ENCODE results near the gene RTP3.
A peak's percentile ranks its signal among the peaks of the same experiment; 100 is the strongest.
"Not testable (repeated sequence)": the region's sequence is repeated elsewhere in the genome, so short reads cannot be mapped to it uniquely, and the experiment has no call there.

The RTP3 gene

DNA sequence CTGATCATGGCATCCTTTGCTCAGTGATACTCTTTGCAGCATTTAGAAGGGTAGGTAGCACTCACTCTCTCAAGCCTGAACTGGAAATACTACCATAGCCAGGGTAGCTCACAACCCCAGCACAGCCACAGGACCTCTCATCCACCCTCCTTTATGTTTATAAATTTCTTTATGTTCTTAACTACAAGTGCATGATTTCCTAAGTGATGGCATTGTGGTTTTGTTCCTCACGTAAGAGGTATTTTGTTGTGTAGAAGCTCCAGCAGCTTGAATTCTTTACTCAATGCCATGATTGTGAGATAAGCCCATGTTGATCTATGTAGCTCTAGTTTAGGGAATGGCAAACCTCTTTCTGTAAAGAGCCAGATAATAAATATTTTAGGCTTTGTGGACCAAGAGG, 7.9 kb upstream of the RTP3 start:
- DNase-seq (ENCODE audit: extremely low spot score, insufficient read length, low read depth) = no peak
- no peak for FAIRE-seq

DNA sequence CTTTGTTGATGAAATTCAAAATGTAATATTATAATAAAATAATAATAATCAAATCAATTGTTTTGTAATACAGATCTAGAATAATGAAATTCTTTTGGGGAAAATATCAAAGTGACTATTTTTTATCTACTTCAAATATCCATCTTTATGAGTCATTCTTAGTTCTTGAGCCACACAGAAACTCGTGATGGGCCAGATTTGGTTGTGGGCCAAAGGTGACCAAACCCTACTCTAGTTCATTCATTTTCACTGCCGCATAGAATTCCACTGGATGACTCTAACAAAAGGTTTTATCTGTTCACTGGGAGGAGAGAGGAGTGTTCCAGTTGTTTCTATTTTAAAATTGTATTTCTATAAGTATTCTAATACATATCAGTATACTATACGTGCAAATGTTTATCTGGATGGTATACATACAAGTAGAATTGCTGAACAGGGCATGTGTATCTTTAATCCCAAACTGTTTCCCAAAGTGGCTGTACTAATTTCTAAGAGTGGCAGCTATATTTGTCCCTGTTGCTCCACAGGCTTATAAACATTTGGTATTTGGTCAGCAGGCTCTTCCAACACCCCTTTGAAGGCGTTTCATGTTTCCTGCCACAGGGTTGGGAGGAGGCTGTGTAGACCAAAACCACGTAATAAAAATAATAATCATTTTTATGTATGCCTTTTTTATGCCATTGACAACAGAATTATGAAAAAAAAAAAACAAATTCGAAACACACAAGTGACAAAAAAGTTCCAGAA, 7.3 kb upstream of the RTP3 start:
- no peak for FAIRE-seq
- DNase-seq (ENCODE audit: extremely low spot score, insufficient read length, low read depth) = no peak

DNA sequence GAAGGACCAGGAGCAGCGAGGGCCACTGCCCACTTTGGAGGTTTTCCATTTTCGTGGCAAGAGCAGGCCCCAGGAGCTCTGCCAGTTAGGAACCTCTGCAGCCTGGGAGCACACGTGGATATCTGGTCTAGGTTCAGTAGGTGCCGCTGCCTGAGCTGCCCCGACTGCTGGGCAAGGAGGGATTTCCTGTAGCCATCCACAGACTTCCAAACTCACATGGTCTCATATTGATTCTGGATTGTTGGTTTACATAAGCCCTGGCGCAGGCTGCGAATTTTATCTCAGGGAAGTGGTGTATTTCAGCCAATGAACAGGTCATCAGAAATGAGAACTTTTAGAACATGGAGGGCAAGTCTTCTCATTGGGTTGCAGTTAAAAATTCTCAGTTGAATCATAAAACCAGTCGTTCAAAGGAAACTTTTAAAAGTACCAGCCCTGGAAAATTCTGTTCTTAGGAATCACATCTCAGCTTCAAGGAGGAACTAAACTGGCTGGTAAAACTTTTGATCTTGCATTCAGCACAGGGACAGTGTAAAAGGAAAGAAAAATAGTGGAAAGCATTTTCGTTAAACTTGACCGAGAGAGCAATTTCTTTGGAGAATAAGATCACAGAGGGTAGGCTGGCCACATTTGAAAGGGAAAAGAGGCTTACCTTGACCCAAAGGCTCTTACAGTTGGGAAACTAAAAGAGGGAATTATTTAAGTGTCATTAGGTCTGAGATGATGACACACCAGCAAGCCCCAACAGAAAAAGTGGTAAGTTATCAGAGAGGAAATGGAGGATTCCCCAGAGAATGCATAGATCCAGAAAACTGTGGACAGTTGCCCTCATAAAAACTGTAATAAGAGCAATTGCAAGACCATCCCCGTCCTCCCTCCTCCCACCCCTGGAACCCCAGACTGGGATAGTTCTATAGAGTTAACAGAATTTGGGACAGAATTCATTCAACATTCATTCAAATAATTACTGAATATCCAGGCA, 6.4 kb upstream of the RTP3 start:
- DNase-seq (ENCODE audit: extremely low spot score, insufficient read length, low read depth) (no peak), FAIRE-seq (no peak)

DNA sequence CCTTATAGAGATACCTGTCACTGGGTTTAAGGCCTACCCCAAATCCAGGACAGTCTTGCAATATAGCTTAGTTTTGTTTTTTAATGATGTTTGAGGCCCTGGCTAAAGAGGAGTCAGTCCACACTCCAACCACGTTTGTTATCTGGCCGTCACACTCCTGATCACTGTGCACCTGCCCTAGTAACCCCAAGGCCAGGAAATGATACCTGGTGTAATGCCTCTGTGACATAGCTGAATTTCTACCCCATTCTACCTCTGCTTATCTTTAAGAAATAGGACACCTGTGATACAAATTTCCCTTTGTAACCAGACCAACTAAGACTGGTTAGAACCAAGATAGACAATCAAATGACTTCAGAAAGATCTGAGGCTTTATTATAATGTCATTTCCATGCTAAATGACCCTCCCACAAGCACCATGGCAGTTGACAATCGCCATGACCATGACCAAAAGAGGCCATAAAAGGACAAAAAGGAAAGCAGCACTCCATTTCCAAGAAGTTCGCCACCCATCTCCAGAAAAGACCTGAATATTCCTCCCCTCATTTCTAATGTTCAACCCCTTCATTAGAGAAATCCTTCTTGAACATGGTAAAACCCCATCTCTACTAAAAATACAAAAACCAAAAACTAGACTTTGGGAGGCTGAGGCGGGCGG, 4.8 kb upstream of the RTP3 start:
- DNase-seq (ENCODE audit: extremely low spot score, insufficient read length, low read depth) (no peak), FAIRE-seq (no peak)

DNA sequence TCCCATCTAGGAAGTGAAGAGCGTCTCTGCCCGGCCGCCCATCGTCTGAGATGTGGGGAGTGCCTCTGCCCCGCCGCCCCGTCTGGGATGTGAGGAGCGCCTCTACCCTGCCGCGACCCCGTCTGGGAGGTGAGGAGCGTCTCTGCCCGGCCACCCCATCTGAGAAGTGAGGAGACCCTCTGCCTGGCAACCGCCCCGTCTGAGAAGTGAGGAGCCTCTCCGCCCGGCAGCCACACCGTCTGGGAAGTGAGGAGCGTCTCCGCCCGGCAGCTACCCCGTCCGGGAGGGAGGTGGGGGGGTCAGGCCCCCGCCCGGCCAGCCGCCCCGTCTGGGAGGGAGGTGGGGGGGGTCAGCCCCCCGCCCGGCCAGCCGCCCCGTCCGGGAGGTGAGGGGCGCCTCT, 3.3 kb upstream of the RTP3 start:
- FAIRE-seq; DNase-seq (ENCODE audit: extremely low spot score, insufficient read length, low read depth): not testable (repeated sequence)

DNA sequence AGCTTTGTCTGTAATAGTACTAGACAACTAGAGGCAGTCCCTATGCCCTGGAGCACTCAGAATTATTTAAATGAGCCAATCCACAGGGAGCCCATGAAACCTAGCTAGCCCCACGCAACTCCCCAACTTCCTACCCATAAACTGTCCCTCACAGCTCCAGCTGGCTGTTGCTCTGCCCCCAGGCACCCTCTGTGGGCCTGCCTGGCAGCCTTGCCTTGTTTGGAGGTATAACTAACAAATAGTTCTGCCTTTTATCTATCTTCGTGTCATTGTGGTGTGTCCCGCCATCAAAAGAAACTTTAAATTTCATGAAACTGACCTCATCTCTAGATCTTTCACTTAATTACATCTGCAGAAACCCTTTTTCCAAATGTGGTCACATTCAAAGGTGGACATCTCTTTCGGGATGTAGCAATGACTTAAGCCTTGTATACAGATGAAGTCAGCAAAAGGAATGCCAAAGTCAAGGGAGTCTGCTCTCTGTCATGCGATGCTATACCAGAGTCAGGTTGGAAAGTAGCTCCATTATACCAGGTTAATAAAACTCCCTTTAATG, 1.8 kb upstream of the RTP3 start:
- FAIRE-seq (no peak), DNase-seq (ENCODE audit: extremely low spot score, insufficient read length, low read depth) (no peak)

DNA sequence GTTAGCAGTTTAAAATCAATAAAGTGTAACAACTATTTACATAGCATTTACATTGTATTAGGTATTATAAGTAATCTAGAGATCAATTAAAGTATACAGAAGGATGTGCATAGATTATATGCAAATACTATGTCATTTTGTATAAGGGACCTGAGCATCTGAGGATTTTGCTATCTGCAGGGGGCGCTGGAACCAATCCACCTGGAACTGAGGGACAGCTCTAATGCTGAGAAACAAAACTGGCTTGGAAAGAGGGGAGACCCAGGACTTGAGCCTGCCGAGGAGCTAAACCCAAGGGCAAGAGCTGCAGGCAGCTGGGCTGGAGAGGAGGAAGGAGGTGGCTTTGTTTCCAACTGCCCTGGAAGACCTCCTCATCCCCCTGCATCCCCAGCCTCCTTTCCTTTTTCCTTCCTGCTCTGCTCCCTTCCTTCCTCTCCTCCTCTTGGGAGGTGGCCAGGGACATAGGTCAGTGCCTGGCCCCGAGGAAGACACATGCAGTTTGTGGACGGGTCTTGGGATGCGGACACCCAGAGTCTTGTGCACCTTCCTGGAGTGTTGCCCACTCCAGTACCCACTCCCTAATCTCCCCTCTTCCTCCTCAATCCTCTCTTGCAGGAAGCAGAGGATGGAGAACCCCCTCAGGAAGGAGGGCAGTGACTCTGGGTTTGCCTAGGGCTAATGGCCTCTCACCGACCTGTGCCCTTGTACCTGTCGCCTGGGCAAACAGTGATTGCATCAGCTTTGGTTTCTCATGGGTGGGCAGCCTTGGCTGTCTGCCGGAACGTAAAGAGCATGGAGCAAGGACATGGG, 825 bp upstream of the RTP3 start:
- DNase-seq (ENCODE audit: extremely low spot score, insufficient read length, low read depth) = no peak

DNA sequence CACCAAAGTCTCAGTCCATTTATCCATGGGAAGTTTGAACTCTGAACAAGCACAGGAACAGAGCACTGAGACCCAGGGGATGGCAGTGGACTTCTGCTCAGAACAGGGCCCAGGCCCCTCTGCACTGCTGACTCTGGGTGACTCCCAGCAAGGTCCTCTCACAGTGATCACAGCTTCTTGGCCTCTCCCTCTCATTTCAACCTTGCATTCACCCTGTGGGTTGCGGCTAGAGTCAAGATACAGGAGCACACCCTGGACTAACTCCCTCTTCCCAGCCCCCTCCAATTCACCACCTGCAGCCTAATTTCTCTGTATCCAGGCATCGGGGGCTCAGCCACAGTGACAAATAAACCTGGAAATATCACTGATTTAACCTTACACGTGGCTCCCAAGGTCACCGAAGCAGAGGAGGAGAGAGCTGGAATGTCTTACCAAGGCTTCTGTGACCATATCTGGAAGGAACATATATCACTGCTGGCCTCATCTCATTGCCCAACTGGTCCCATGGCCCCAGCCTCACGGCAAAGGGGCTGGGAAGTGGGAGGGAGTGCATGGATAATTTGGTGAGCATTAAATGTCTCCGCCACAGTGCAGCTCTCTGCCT, 1.2 kb downstream of the RTP3 start:
- DNase-seq (ENCODE audit: extremely low spot score, insufficient read length, low read depth) = no peak
- no peak for FAIRE-seq

More for the DNA sequence above, 825 bp upstream of the RTP3 start:
- no peak for FAIRE-seq

DNA sequence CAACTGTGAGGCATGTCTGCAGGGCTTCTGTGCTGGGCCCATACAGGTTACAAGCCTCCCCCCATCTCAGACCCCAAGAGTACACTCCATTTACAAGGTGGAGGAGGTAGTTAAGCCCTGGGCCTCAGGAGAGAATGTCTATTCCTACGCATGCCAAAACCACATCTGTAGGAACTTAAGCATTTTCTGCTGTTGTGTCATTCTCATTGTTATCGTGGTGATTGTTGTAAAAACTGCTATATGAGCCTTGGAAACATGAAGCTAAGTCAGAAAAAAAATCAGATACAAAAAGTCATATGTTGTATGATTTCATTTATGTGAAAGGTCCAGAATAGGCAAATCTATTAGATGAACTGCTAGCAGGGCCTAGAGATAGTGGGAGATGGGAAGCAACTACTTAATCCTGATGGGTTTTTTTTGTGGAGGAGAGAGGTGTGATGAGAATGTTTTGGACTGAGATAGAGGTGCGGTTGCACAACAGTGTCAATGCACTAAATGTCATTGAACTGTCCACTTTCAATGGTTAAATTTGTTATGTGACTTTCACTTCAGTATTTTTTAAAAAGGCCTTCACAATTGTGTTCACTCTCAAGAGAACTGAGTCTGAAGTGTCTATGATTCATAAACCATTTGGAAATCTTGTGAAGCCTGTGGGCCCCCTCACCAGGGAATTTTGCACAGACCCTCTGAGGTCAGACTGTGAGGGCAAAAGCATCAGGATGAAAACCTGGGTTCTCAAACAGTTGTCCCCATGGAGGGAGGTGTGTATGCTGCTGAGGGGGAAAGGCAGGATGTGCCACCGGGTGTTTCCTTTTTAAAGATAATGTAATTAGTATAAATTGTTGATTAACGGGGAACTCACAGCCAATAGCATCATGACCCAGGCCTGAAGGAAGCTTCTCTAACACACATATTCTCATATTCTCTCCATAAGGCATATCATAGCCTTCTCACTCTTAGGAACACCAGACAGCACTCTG, 3.2 kb downstream of the RTP3 start:
- peak; percentile 76 for FAIRE-seq
- no peak for DNase-seq (ENCODE audit: extremely low spot score, insufficient read length, low read depth)

DNA sequence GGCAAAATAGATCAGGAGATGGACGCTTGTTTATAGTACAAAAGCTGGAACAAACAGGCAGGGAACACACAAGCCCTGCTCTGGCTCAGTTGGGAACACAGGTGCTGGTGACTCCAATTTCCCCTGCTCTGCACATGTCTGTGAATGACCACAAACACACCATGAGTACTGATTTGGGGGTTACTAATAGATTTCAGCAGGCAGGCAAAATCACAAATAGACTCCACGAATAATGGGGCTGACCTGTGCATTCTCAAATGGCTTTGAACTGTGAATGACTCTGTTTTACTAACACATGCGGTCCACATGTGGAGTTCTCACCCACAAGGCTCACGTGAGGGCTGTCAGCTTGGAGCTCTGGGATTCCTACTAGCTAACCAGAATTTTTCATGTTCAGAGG, 3.9 kb downstream of the RTP3 start:
- FAIRE-seq (peak; percentile 18), DNase-seq (ENCODE audit: extremely low spot score, insufficient read length, low read depth) (no peak)

DNA sequence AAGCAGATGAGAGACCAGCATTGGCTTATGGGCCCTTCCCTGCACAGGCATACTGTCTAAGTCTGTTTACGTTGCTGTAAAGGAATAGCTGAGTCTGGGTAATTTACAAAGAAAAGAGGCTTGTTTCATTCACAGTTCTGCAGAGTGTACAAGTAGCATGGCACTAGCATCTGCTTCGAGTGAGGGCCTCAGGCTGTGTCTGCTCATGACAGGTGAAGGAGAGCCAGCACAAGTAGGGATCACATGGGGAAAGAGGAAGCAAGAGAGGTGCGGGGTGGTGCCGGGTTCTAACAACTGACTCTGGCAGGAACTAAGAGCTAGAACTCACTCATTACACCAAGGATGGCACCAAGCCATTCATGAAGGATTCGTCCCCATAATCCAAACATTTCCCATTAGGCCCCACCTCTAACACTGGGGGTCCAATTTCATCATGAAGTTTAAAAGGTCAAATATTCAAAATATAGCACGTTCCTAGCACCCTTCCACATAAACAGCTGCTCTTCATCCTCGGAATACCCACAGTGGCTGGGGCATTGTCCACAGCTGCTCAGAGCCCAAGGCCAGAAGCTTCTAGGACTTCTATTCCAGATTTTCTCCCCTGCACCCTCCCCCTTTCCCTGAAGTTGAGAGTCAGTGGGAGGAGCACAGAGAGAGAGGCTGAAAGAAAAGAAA, 5.6 kb downstream of the RTP3 start:
- DNase-seq (ENCODE audit: extremely low spot score, insufficient read length, low read depth) (no peak), FAIRE-seq (peak; percentile 58)

DNA sequence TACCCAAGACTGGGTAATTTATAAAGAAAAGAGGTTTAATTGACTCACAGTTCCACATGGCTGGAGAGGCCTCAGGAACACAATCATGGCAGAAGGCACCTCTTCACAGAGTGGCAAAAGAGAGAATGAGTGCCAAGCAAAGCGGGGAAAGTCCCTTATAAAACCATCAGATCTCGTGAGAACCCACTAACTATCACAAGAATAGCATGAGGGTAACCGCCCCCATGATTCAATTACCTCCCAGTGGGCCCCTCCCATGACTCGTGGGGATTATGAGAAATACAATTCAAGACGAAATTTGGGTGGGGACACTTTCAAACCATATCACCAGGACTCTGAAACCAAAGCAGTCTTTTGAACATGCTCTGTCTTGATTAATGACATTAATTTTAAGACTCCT, 7.0 kb downstream of the RTP3 start:
- peak; percentile 21 for FAIRE-seq
- no peak for DNase-seq (ENCODE audit: extremely low spot score, insufficient read length, low read depth)

DNA sequence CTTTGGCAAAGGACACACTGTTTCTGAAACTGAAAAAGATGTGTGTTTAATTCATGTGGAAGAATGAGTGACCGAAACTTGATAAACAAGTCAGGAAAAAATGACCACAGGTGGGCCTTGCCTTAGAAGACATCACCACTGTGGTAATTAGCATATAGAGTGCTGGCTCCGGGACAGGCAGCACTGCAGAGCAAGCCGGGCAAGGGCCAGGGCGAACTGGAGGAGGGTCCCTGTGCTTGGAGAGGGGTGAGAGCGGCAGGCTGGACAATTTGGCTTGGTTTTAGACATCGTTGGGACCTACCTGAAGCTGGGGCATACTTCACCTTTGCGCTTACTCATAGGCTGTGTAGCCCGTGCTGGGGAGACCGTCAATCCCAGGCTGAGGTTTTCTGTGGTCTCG, 8.2 kb downstream of the RTP3 start:
- FAIRE-seq = no peak

DNA sequence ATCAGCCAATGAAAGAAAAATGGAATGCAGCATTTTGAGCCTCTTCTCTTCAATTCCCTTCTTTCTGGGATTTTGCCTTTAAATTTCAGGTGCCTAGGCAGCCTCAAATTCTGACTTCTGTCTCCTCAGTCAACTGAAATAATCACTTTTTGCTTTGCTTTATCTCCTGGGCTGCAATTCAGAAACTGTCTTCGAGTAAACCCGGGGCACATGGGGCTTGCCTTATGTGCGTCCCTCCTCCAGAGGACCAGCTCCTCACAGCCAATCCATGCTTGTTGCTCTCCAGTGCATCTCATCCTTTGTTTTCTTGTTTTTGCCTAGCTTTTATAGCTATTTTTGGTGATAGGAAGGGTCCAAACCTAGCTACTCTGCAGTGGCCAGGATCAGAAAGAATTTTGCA, 8.8 kb downstream of the RTP3 start:
- no peak for DNase-seq (ENCODE audit: extremely low spot score, insufficient read length, low read depth)
- no peak for FAIRE-seq

More for the DNA sequence above, 8.2 kb downstream of the RTP3 start:
- DNase-seq (ENCODE audit: extremely low spot score, insufficient read length, low read depth) = no peak

DNA sequence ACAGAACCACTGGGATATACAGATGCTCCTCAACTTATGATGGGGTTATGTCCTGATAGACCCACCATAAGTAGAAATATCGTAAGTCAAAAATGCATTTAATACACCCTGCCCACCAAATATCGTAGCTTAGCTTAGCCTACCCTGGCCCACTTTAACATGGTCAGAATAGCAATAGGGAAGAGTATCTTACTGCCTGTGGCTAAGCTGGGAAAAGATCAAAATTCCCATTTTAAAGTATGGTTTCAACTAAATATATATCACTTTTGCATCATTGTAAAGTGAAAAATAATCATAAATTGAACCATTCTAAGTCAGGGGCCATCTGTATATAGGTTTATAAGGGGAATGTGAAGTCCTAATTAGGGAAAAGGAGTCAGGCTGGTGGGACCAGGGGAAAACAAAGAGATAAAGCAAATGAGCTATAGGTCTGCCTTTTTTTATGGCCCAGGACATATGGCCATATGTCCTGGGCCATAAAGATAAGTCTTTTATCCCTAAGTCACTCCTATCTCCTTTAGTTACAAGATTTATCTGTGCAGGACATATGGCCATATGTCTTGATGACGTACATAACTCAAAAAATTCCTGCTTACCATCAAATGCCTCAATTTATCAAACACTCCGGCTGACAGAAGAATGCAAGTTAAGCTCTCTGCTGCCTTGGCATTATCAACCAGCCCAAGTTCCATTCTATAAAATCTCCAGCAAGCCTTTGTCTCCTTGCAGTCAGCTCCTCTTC, 11.2 kb downstream of the RTP3 start:
- DNase-seq (ENCODE audit: extremely low spot score, insufficient read length, low read depth) (no peak), FAIRE-seq (no peak)

DNA sequence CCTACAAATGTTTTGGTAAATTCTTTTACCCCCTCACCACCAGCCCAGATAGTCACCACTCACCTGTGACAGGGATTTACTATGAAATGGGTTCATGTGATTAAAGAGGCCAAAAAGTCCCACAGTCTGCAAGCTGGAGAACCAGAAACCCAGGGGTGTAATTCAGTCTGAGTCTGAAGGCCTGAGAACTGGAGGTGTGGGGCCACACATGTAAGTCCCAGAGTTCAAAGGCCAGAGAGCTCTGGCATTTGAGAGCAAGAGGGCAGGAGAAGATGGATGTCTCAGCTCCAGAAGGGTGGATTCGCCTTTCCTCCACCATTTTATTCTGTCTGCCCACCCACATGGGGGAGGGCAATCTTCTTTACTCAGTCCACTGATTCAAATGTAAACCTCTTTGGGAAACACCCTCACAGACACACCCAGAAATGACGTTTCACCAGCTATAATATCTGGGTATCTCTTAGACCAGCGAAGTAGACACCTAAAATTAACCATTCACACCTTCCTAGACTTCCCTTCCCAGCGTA, 11.9 kb downstream of the RTP3 start:
- FAIRE-seq = no peak
- no peak for DNase-seq (ENCODE audit: extremely low spot score, insufficient read length, low read depth)
